Sigmoid colon (tissue), 3 donors: ENCODE results near the gene MT1A.
"Not testable (repeated sequence)": the region's sequence is repeated elsewhere in the genome, so short reads cannot be mapped to it uniquely, and the experiment has no call there.

ENCODE experiments used
- CTCF ChIP-seq, 4 experiments: fragments of 450-650 bp in 3 of 4; fragments of 200-600 bp in 1 of 4; IDR thresholded peaks; one replicate each; pipeline ENCODE4 v1.5.1; 2016 to 2019; ENCODE audit warnings: antibody characterized with exemption in 4 of 4, mild to moderate bottlenecking in 3 of 4, moderate library complexity in 2 of 4
- POLR2A ChIP-seq, 2 donors: fragments of 450-650 bp; IDR thresholded peaks; one replicate each; pipeline ENCODE4 v1.6.1; 2016; ENCODE audit warnings: antibody characterized with exemption in 2 of 2, mild to moderate bottlenecking in 2 of 2, moderate library complexity in 2 of 2

DNA sequence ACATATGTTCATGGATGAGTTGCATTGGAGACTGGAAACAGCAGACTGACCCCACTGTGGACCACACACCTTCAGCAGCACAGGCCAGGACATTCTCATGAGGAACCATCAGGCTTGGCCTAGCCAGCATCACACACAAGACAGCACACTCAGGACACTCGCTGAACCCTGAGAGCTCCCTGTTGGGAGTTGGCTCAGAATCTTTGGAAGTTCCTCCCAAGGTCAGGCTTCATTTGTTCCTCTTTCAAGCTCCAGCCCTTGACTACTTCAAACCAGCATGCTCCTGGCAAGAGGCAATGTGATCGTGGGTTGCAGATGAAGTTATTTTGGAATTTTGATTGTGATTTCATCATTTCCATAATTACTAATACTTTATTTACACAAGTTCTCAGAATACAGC, 33.2 kb downstream of the MT1A start:
- not testable (repeated sequence) for TF ChIP-seq CTCF, POLR2A (IDR thresholded peaks at IDR 0.05)
